ENCODE data around the gene ZNF783.
"Not testable (repeated sequence)": the region's sequence is repeated elsewhere in the genome, so short reads cannot be mapped to it uniquely, and the experiment has no call there.

Gene ZNF783

DNA sequence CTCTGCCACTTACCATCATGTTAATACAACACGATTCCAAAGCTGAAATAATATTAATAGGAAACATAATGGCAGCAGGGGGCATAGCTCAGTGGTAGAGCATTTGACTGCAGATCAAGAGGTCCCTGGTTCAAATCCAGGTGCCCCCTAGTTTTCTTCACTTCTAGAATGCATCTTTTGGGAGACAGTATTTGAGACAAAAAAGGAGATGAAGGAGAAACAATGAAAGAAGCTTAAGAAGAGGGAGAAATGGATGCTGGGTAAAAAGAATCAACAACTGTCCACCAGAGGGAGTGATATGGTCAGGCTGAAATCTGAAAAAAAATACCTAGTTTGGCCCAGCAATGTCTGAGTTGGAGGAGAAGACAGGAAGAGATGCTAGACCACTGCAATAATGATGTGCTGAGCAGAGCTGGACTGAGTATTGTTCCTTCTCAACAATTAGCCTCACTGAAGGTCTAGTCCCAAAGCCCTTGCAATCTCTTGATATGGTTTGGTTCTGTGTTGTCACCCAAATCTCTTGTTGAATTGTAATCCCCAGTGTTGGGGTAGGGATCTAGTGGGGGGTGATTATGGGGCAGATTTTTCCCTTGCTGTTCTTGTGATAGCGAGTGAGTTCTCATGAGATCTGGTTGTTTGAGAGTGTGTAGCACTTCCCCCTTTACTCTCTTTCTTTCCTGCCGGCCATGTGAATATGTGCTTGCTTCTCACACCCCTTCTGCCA lies 48.3 kb downstream of the ZNF783 start:
- no peak overlapping the region for H3K27ac ChIP-seq
- no peak overlapping the region for H3K4me3 ChIP-seq
- H4K20me1 ChIP-seq, result no peaks in the 10 kb centered on the region
- no peak for TF ChIP-seq Cebpa-rat (IDR thresholded peaks at IDR 0.05)
- no peak overlapping the region for H3K9ac ChIP-seq
- no peaks in the 10 kb centered on the region for H3K27me3 ChIP-seq
- H3K9me3 ChIP-seq (replicated peaks in 1 of 11), result peaks cover 0 to 7% (median 0%) of the 10 kb centered on the region in 11 experiments; a peak in 2 of 22 replicates
- H3K4me1 ChIP-seq, result no peaks in the 10 kb centered on the region
- H3K4me2 ChIP-seq, result no peak overlapping the region
- no peaks in the 10 kb centered on the region for H3K36me3 ChIP-seq

DNA sequence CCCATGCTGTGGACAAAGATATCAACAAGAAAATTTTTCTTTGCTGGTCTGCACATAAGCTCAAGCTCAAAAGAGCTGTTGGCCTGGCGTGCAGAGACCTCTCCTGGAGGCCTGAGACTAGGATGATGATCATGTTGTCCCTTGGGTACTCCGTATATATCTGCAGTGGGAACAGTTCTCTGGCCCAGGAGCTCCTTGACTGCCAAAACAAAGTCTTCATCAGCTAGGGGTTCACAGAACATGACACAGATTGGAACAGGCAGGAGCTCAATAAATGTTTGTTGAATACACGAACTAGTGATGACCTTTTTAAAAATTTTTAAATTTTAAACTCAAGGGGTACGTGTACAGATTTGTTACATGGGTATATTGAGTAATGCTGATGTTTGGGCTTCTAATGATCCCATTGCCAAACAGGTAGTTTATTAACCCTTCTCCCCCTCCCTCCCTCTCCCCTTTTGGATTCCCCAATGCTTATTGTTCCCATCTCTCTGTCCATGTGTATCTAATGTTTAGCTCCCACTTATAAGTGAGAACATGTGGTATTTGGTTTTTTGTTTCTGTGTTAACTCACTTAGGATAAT lies 49.1 kb downstream of the ZNF783 start:
- Histone ChIP-seq H3K4me2 (no peak overlapping the region), H4K20me1 (no peaks in the 10 kb centered on the region), H3K27ac (no peak overlapping the region), H3K36me3 (no peaks in the 10 kb centered on the region), H3K4me3 (no peak overlapping the region), H3K4me1 (no peaks in the 10 kb centered on the region), H3K27me3 (no peaks in the 10 kb centered on the region), H3K9me3 (replicated peaks in 1 of 11) (peaks cover 0 to 7% (median 0%) of the 10 kb centered on the region in 11 experiments; a peak in 2 of 22 replicates), H3K9ac (no peak overlapping the region)
- TF ChIP-seq Cebpa-rat (IDR thresholded peaks at IDR 0.05), result no peak

DNA sequence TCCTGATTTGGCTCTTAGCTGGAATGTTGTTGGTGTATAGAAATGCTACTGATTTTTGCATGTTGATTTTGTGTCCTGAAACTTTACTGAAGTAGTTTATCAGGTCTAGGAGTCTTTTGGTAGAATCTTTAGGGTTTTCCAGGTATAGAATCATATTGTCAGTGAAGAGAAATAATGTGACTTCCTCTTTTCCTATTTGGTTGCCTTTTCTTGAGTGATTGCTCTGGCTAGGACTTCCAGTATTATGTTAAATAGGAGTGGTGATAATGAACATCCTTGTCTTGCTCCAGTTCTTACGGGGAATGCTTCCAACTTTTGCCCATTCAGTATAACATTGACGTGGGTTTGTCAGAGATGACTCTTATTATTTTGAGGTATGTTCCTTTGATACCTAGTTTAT lies 52.0 kb downstream of the ZNF783 start:
- Histone ChIP-seq H3K9me3 (replicated peaks in 1 of 11) (peaks cover 0 to 23% (median 11%) of the 10 kb centered on the region in 11 experiments; a peak in 10 of 22 replicates), H3K27ac (no peak overlapping the region), H3K4me2 (no peak overlapping the region), H4K20me1 (no peaks in the 10 kb centered on the region), H3K4me1 (no peaks in the 10 kb centered on the region), H3K36me3 (no peaks in the 10 kb centered on the region), H3K9ac (no peak overlapping the region), H3K27me3 (no peaks in the 10 kb centered on the region), H3K4me3 (no peak overlapping the region)
- no peak for TF ChIP-seq Cebpa-rat (IDR thresholded peaks at IDR 0.05)

DNA sequence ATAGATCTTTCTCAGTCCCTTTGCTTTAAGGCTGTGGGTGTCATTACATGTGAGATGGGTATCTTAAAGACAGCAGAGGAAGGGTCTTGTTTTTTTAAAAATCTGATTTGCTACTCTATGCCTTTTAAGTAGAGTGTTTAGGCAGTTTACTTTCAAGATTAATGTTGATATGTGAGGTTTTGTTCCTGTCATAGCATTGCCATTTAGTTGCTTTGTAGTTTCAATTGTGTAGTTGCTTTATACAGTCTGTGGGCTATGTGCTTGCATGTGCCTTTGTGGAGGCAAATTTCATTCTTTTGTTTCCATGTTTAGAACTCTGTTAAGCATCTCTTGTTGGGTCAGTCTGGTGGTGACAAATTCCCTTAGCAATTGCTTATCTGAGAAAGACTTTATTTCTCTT lies 54.6 kb downstream of the ZNF783 start:
- no peak for TF ChIP-seq Cebpa-rat (IDR thresholded peaks at IDR 0.05)
- H3K9me3 ChIP-seq (replicated peaks in 1 of 11), result peaks cover 0 to 18% (median 13%) of the 10 kb centered on the region in 11 experiments; a peak in 11 of 22 replicates
- no peaks in the 10 kb centered on the region for H3K27me3 ChIP-seq
- no peak overlapping the region for H3K4me3 ChIP-seq
- no peak overlapping the region for H3K9ac ChIP-seq
- H3K4me1 ChIP-seq, result no peaks in the 10 kb centered on the region
- H3K36me3 ChIP-seq, result no peaks in the 10 kb centered on the region
- H4K20me1 ChIP-seq, result no peaks in the 10 kb centered on the region
- H3K4me2 ChIP-seq, result no peak overlapping the region
- H3K27ac ChIP-seq, result no peak overlapping the region

DNA sequence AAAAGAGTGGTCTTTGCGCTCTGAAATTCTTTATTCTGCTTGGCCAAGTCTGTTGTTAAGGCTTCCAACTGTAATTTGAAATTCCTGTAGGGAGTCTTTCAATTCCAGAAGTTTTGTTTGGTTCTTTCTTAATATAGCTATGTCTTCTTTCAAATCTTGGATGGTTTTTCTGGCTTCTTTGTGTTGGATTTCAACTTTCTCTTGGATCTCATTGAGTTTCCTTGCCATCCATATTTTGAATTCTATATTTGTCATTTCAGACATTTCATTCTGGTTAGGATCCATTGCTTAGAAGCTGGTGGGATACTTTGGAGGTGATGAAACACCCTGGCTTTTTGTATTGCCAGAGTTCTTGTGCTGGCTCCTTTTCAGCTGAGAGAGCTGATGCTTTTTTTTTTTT lies 55.5 kb downstream of the ZNF783 start:
- Histone ChIP-seq H3K9ac (no peak overlapping the region), H3K36me3 (no peaks in the 10 kb centered on the region), H3K4me3 (no peak overlapping the region), H4K20me1 (no peaks in the 10 kb centered on the region), H3K9me3 (replicated peaks in 1 of 11) (peaks cover 0 to 22% (median 13%) of the 10 kb centered on the region in 11 experiments; a peak in 11 of 22 replicates), H3K27ac (no peak overlapping the region), H3K4me2 (no peak overlapping the region), H3K27me3 (no peaks in the 10 kb centered on the region), H3K4me1 (no peaks in the 10 kb centered on the region)
- TF ChIP-seq Cebpa-rat (IDR thresholded peaks at IDR 0.05), result no peak

DNA sequence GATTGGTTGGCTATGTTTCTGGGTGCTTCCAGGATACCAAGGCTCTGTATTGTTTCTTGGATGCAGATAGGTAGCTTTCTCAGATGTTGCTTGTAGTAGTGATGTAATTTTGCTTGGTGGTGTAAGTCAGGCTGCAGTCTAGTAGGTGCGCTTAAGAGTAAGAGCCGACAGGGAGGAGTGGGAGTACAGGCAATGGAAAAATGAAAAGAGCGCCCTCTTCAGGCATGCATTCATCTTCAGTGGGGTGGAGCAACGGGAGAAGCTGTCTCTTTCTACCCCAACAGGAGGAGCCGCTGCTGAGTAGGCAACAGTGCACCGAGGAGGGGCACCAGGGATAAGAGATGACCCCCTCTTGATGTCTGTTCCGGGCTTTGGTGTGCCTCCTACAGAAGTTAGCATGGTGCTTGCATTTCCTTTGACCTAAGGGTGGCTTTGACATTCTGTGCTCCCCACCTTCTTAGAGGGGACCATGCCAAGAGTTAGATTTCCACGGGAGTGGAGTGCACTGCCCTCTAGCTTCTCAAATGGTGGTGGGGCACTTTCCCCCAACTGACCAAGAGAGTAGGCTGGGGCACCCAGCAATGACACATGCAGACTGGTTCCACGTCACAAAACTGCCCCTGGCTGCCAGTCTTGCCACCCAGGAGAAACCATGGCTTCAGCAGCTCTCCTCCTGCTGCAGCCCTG lies 56.1 kb downstream of the ZNF783 start:
- Histone ChIP-seq H4K20me1 (no peaks in the 10 kb centered on the region), H3K36me3 (no peaks in the 10 kb centered on the region), H3K4me3 (no peak overlapping the region), H3K4me2 (no peak overlapping the region), H3K27me3 (no peaks in the 10 kb centered on the region), H3K9me3 (replicated peaks in 1 of 11) (peaks cover 0 to 22% (median 14%) of the 10 kb centered on the region in 11 experiments; a peak in 11 of 22 replicates), H3K27ac (no peak overlapping the region), H3K4me1 (no peaks in the 10 kb centered on the region), H3K9ac (no peak overlapping the region)
- TF ChIP-seq Cebpa-rat (IDR thresholded peaks at IDR 0.05), result no peak

DNA sequence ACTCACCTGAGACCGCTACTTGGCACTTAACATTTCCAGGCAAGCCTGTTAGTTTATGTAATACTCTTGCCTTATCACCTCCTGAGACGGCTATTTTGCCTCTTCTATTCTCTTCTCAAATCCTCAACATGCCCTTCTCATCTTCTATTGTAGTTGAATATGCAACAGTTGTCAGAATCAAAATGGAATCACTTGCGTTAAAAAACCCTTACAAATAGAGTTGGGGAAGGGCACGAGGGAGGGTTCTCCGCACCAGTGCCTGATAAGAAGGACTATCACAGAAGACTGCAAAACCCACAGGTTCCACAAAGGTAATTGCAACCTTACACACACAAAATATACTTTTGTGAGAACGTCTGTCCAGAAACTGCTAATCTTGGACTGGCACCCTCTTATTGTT lies 57.4 kb downstream of the ZNF783 start:
- Histone ChIP-seq H3K36me3 (no peaks in the 10 kb centered on the region), H4K20me1 (no peaks in the 10 kb centered on the region), H3K9ac (no peak overlapping the region), H3K9me3 (replicated peaks in 1 of 11) (peaks cover 0 to 27% (median 14%) of the 10 kb centered on the region in 11 experiments; a peak in 15 of 22 replicates), H3K27me3 (no peaks in the 10 kb centered on the region), H3K4me2 (no peak overlapping the region), H3K4me1 (no peaks in the 10 kb centered on the region), H3K4me3 (no peak overlapping the region), H3K27ac (no peak overlapping the region)
- no peak for TF ChIP-seq Cebpa-rat (IDR thresholded peaks at IDR 0.05)

DNA sequence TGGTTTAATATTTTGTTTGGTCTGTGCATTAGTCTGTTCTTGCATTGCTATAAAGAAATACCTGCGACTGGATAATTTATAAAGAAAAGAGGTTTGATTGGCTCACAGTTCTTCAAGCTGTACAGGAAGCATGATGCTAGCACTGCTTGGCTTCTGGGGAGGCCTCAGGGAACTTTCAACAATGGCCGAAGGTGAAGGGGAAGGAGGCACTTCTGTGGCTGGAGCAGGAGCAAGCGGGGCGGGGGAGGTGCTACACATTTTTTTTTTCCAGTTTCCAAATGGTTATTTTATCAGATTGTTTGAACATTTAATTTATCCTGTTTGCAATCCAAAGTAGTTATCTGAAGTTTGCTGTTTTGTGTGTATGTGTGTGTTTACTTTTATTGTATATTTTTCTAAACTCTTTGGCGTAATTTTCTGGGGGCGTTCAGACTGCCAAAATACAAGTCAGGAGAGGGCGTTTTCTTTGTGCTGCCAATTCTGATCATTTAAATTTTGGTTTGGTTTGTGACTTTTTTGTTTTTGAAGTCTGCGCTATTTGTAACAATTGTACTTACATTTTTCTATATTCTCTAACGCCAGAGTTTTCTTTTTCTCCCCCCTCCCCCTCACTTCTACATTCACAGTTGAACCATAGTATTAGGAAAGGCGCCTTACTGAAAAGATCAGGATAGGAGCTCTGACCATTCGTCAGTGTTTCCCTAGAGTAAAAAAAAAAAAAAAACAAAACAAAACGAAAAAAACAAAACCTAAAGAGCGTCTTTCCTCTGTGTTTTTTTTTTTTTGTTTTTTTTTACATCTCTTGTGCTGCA lies 58.5 kb downstream of the ZNF783 start:
- no peak for TF ChIP-seq Cebpa-rat (IDR thresholded peaks at IDR 0.05)
- Histone ChIP-seq H3K36me3 (no peaks in the 10 kb centered on the region), H3K9ac (no peak overlapping the region), H3K4me1 (no peaks in the 10 kb centered on the region), H3K27me3 (no peaks in the 10 kb centered on the region), H3K4me2 (no peak overlapping the region), H3K9me3 (replicated peaks in 1 of 11) (peaks cover 5 to 34% (median 19%) of the 10 kb centered on the region in 11 experiments; a peak in 20 of 22 replicates), H3K27ac (no peak overlapping the region), H3K4me3 (no peak overlapping the region), H4K20me1 (no peaks in the 10 kb centered on the region)

DNA sequence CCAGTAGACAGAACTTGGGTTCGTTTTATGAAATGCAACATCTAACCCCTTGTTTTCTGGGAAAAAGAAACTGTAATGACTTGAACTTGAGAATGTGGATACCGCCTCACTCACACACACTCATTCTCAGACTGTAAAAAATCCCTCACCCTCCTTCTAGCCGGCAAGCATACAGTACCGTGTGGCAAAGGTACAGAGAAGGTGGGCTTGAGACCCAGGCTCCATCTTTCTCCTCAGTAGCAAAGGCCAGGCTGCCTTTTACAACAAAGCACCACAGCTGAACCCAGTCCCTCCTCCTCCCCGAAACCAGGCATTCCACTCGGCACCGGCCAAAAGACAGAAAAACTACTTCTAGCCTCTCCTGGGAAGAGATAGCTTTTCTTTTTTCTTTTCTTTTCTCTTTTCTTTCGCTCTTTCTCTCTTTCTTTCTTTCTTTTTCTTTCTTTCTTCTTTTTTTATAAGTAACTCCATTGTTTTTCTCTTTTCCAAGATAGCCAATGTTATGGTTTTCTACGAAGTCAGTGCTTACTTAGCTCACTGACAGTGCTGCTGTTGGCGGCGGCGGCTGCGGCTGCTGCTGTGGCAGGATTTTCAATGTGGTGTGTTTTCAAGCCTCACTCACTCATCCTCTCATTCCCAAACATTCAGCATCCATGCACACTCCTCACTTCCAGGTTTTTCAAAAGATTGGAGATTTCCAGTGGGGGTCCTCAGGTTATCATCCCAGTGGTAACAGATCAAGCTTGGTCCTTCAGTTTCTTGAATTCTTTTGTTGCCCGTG lies 59.3 kb downstream of the ZNF783 start:
- H3K27me3 ChIP-seq, H4K20me1 ChIP-seq, H3K36me3 ChIP-seq, H3K4me2 ChIP-seq, H3K9ac ChIP-seq, H3K4me1 ChIP-seq, H3K4me3 ChIP-seq, H3K27ac ChIP-seq: not testable (repeated sequence)
- peaks cover 13 to 42% (median 27%) of the 10 kb centered on the region in 11 experiments; a peak in 20 of 22 replicates for H3K9me3 ChIP-seq (replicated peaks in 1 of 11)
